Measurements from ENCODE around the gene TMEM240.
"Not testable (repeated sequence)": the region's sequence is repeated elsewhere in the genome, so short reads cannot be mapped to it uniquely, and the experiment has no call there.

The TMEM240 gene

GRCh38 chr1:1490633-1491230, 49.7 kb downstream of the TMEM240 start:
- no peak for DNase-seq

- no peak for DNase-seq
Observed at GRCh38 chr1:1489861-1490260, 50.6 kb downstream of the TMEM240 start.

GRCh38 chr1:1489231-1489630, 51.2 kb downstream of the TMEM240 start:
- DNase-seq, result no peak

- DNase-seq, result no peak
Observed at GRCh38 chr1:1487701-1488100, 52.7 kb downstream of the TMEM240 start.

GRCh38 chr1:1485755-1486317, 54.6 kb downstream of the TMEM240 start:
- not testable (repeated sequence) for DNase-seq

GRCh38 chr1:1484976-1485750, 55.3 kb downstream of the TMEM240 start:
- not testable (repeated sequence) for DNase-seq
